ENCODE results near the gene DNAJC7.

Gene DNAJC7

GRCh38 chr17:42027961-42028790, 10.9 kb upstream of the DNAJC7 start:
- Histone ChIP-seq H3K4me1 (ENCODE audit: control insufficient read depth, low read depth, low read length) (no peaks in the 10 kb centered on the region), H3K79me1 (ENCODE audit: low read length) (no peaks in the 10 kb centered on the region), H3K4me2 (ENCODE audit: low read length) (no peak overlapping the region), H2BK120ac (ENCODE audit: low read depth, low read length) (no peak overlapping the region), H3K4me3 (ENCODE audit: low read length) (no peak overlapping the region), H3K27ac (ENCODE audit: low read depth, low read length) (no peak overlapping the region), H3K23ac (ENCODE audit: low read length) (no peak overlapping the region), H3K56ac (ENCODE audit: low read length) (peak overlapping the region; percentile 45), H3K9ac (ENCODE audit: low read length) (peak overlapping the region; percentile 8), H3K79me2 (ENCODE audit: control insufficient read depth, insufficient read depth, low read length) (no peaks in the 10 kb centered on the region), H4K5ac (ENCODE audit: low read length) (no peak overlapping the region), H4K8ac (ENCODE audit: low read depth, low read length) (no peak overlapping the region), H3K4ac (ENCODE audit: low read depth, low read length) (no peak overlapping the region), H2BK15ac (replicated peaks; ENCODE audit: low read depth) (no peak overlapping the region), H2AK5ac (ENCODE audit: low read length) (no peak overlapping the region), H3K27me3 (ENCODE audit: insufficient read depth, low read length, poor library complexity) (no peaks in the 10 kb centered on the region), H3K18ac (ENCODE audit: low read length) (no peak overlapping the region), H3K36me3 (ENCODE audit: control insufficient read depth, insufficient read depth, low read length) (peaks cover 2% of the 10 kb centered on the region), H2BK5ac (ENCODE audit: low read length) (no peak overlapping the region)
- WGBS (ENCODE audit: extremely low coverage, insufficient coverage, low lambda C conversion rate) = no CpG with 5 or more reads among the region's 19 CpGs
- DNase-seq = peak; percentile 86

DNA sequence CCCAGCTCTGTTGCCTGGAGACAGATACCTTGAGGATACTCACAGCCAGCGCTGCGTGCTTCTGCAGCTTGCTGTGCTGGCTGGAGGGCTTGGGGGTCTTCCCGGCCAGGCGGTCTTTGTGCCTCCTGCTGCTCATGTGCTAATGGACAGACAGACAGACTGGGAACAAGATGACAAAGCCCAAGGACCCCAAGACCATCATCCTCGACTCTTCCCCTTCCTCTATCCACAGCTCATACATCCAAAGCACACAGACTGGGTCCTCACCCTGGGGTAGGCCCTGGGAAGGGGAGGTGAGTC, 10.3 kb upstream of the DNAJC7 start:
- no peaks in the 10 kb centered on the region for H3K27me3 ChIP-seq (ENCODE audit: insufficient read depth, low read length, poor library complexity)
- no peak overlapping the region for H3K18ac ChIP-seq (ENCODE audit: low read length)
- no peak overlapping the region for H4K8ac ChIP-seq (ENCODE audit: low read depth, low read length)
- H3K4me1 ChIP-seq (ENCODE audit: control insufficient read depth, low read depth, low read length) = no peaks in the 10 kb centered on the region
- no peaks in the 10 kb centered on the region for H3K79me2 ChIP-seq (ENCODE audit: control insufficient read depth, insufficient read depth, low read length)
- no peak overlapping the region for H3K9ac ChIP-seq (ENCODE audit: low read length)
- no peak overlapping the region for H2BK120ac ChIP-seq (ENCODE audit: low read depth, low read length)
- H3K23ac ChIP-seq (ENCODE audit: low read length) = no peak overlapping the region
- whole genome bisulfite sequencing (ENCODE audit: extremely low coverage, insufficient coverage, low lambda C conversion rate) = no CpG with 5 or more reads among the region's 5 CpGs
- H4K5ac ChIP-seq (ENCODE audit: low read length) = no peak overlapping the region
- no peak overlapping the region for H2BK15ac ChIP-seq (replicated peaks; ENCODE audit: low read depth)
- no peak overlapping the region for H3K27ac ChIP-seq (ENCODE audit: low read depth, low read length)
- no peak overlapping the region for H3K4me2 ChIP-seq (ENCODE audit: low read length)
- H3K4ac ChIP-seq (ENCODE audit: low read depth, low read length) = no peak overlapping the region
- no peak overlapping the region for H3K56ac ChIP-seq (ENCODE audit: low read length)
- DNase-seq = no peak
- H3K79me1 ChIP-seq (ENCODE audit: low read length) = no peaks in the 10 kb centered on the region
- H2BK5ac ChIP-seq (ENCODE audit: low read length) = no peak overlapping the region
- no peak overlapping the region for H3K4me3 ChIP-seq (ENCODE audit: low read length)
- peaks cover 2% of the 10 kb centered on the region for H3K36me3 ChIP-seq (ENCODE audit: control insufficient read depth, insufficient read depth, low read length)
- H2AK5ac ChIP-seq (ENCODE audit: low read length) = no peak overlapping the region

DNA sequence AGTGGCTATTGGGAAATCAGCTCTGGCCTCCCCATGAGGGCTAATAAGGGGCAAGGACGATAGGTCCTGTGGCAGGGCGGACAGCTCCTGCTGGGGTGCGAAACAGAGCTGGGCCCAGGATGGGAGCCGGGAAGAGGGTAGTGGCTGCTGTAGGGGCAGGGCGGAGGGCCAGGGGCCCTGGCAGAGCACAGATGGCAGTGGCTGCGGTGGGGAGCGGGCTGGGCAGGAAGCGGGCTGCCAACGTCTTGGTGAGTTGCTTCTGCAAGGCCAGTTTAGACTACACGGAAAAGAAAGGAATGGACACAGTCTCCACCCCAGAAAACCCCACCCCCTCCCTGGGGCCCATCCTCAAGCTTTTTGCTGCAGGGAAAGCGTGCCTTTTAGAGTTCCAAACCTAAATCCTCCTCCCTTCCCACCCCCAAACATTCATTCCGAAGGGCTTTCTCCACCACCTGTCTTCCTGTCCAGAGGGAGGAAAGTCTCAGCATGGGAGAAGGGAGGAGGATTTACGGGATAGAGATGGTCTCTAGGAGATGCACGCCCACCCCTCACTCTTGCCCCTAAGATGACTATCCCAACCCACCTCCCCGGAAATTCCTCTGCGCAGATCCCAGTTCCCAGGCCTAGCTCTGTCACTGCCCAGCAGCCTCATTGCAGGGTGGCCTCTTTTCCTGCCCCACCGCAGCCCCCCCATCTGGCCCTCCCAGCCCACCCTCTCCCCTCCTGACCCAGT, 9.8 kb upstream of the DNAJC7 start:
- no peak overlapping the region for H3K27ac ChIP-seq (ENCODE audit: low read depth, low read length)
- no peak overlapping the region for H3K9ac ChIP-seq (ENCODE audit: low read length)
- H2BK15ac ChIP-seq (replicated peaks; ENCODE audit: low read depth) = no peak overlapping the region
- H3K27me3 ChIP-seq (ENCODE audit: insufficient read depth, low read length, poor library complexity) = no peaks in the 10 kb centered on the region
- no peaks in the 10 kb centered on the region for H3K4me1 ChIP-seq (ENCODE audit: control insufficient read depth, low read depth, low read length)
- H3K18ac ChIP-seq (ENCODE audit: low read length) = no peak overlapping the region
- H3K23ac ChIP-seq (ENCODE audit: low read length) = no peak overlapping the region
- H2BK120ac ChIP-seq (ENCODE audit: low read depth, low read length) = no peak overlapping the region
- no peak overlapping the region for H3K4ac ChIP-seq (ENCODE audit: low read depth, low read length)
- H3K4me3 ChIP-seq (ENCODE audit: low read length) = no peak overlapping the region
- no peak overlapping the region for H4K8ac ChIP-seq (ENCODE audit: low read depth, low read length)
- no peak overlapping the region for H2AK5ac ChIP-seq (ENCODE audit: low read length)
- H3K4me2 ChIP-seq (ENCODE audit: low read length) = no peak overlapping the region
- H2BK5ac ChIP-seq (ENCODE audit: low read length) = no peak overlapping the region
- DNase-seq = no peak
- no peak overlapping the region for H4K5ac ChIP-seq (ENCODE audit: low read length)
- no peaks in the 10 kb centered on the region for H3K79me2 ChIP-seq (ENCODE audit: control insufficient read depth, insufficient read depth, low read length)
- H3K79me1 ChIP-seq (ENCODE audit: low read length) = no peaks in the 10 kb centered on the region
- no peak overlapping the region for H3K56ac ChIP-seq (ENCODE audit: low read length)
- no CpG with 5 or more reads among the region's 17 CpGs for WGBS (ENCODE audit: extremely low coverage, insufficient coverage, low lambda C conversion rate)
- peaks cover 3% of the 10 kb centered on the region for H3K36me3 ChIP-seq (ENCODE audit: control insufficient read depth, insufficient read depth, low read length)

GRCh38 chr17:42025936-42026335, 8.7 kb upstream of the DNAJC7 start:
- H3K36me3 ChIP-seq (ENCODE audit: control insufficient read depth, insufficient read depth, low read length) = peaks cover 3% of the 10 kb centered on the region
- no peak overlapping the region for H2BK120ac ChIP-seq (ENCODE audit: low read depth, low read length)
- H2AK5ac ChIP-seq (ENCODE audit: low read length) = no peak overlapping the region
- no peak overlapping the region for H4K8ac ChIP-seq (ENCODE audit: low read depth, low read length)
- WGBS (ENCODE audit: extremely low coverage, insufficient coverage, low lambda C conversion rate) = no CpG with 5 or more reads among the region's 3 CpGs
- H3K79me2 ChIP-seq (ENCODE audit: control insufficient read depth, insufficient read depth, low read length) = peaks cover 3% of the 10 kb centered on the region
- H3K4ac ChIP-seq (ENCODE audit: low read depth, low read length) = no peak overlapping the region
- no peak overlapping the region for H3K9ac ChIP-seq (ENCODE audit: low read length)
- no peak overlapping the region for H2BK5ac ChIP-seq (ENCODE audit: low read length)
- no peak overlapping the region for H2BK15ac ChIP-seq (replicated peaks; ENCODE audit: low read depth)
- H3K4me3 ChIP-seq (ENCODE audit: low read length) = no peak overlapping the region
- no peaks in the 10 kb centered on the region for H3K27me3 ChIP-seq (ENCODE audit: insufficient read depth, low read length, poor library complexity)
- H3K4me1 ChIP-seq (ENCODE audit: control insufficient read depth, low read depth, low read length) = peaks cover 2% of the 10 kb centered on the region
- H3K27ac ChIP-seq (ENCODE audit: low read depth, low read length) = no peak overlapping the region
- no peak for DNase-seq
- H3K56ac ChIP-seq (ENCODE audit: low read length) = no peak overlapping the region
- no peak overlapping the region for H3K18ac ChIP-seq (ENCODE audit: low read length)
- peaks cover 7% of the 10 kb centered on the region for H3K79me1 ChIP-seq (ENCODE audit: low read length)
- no peak overlapping the region for H4K5ac ChIP-seq (ENCODE audit: low read length)
- no peak overlapping the region for H3K4me2 ChIP-seq (ENCODE audit: low read length)
- H3K23ac ChIP-seq (ENCODE audit: low read length) = no peak overlapping the region

DNA sequence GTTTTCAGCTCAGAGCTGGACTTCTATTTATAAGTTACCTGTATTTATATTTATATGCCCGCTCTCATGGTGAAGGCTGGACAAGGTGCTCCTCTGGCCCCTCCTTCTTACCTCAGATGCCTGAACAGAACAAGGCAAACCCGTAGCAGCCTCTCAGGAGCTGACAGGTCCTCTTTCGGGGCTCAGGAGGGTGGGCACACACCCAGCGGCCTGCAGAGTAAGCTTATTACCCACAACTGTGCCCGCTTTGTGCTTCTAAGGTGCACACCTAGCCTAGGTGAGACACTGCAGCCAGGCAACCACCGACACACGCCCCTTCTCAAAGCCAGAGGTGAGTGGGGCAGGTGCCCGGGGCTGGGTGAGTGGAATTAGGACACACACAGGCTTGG, 7.9 kb upstream of the DNAJC7 start:
- no peak overlapping the region for H3K9ac ChIP-seq (ENCODE audit: low read length)
- H3K4me1 ChIP-seq (ENCODE audit: control insufficient read depth, low read depth, low read length) = peaks cover 2% of the 10 kb centered on the region
- no peak overlapping the region for H3K18ac ChIP-seq (ENCODE audit: low read length)
- peaks cover 9% of the 10 kb centered on the region for H3K79me2 ChIP-seq (ENCODE audit: control insufficient read depth, insufficient read depth, low read length)
- no peak overlapping the region for H2BK15ac ChIP-seq (replicated peaks; ENCODE audit: low read depth)
- H3K36me3 ChIP-seq (ENCODE audit: control insufficient read depth, insufficient read depth, low read length) = peaks cover 3% of the 10 kb centered on the region
- H3K23ac ChIP-seq (ENCODE audit: low read length) = no peak overlapping the region
- H3K56ac ChIP-seq (ENCODE audit: low read length) = no peak overlapping the region
- no peak overlapping the region for H4K5ac ChIP-seq (ENCODE audit: low read length)
- H3K4me2 ChIP-seq (ENCODE audit: low read length) = no peak overlapping the region
- H3K4me3 ChIP-seq (ENCODE audit: low read length) = no peak overlapping the region
- no peak overlapping the region for H2BK120ac ChIP-seq (ENCODE audit: low read depth, low read length)
- H4K8ac ChIP-seq (ENCODE audit: low read depth, low read length) = no peak overlapping the region
- peaks cover 8% of the 10 kb centered on the region for H3K79me1 ChIP-seq (ENCODE audit: low read length)
- no peaks in the 10 kb centered on the region for H3K27me3 ChIP-seq (ENCODE audit: insufficient read depth, low read length, poor library complexity)
- no CpG with 5 or more reads among the region's 8 CpGs for WGBS (ENCODE audit: extremely low coverage, insufficient coverage, low lambda C conversion rate)
- no peak overlapping the region for H3K27ac ChIP-seq (ENCODE audit: low read depth, low read length)
- no peak overlapping the region for H3K4ac ChIP-seq (ENCODE audit: low read depth, low read length)
- no peak overlapping the region for H2BK5ac ChIP-seq (ENCODE audit: low read length)
- no peak overlapping the region for H2AK5ac ChIP-seq (ENCODE audit: low read length)
- DNase-seq = no peak
